Muscle layer of duodenum (tissue), 2 donors: ENCODE results near the gene CDKN3.
"Not testable (repeated sequence)": the region's sequence is repeated elsewhere in the genome, so short reads cannot be mapped to it uniquely, and the experiment has no call there.

Experiments used
- H3K27ac ChIP-seq: one replicate; pipeline ENCODE4 v1.7.0; 2013; ENCODE audit warnings: mild to moderate bottlenecking, low read length
- H3K27me3 ChIP-seq: one replicate; pipeline ENCODE4 v1.7.0; 2013; ENCODE audit warnings: low read depth, mild to moderate bottlenecking, control low read depth, low read length
- H3K36me3 ChIP-seq, 2 donors: one replicate each; pipeline ENCODE4 v1.7.0; 2013; ENCODE audit warnings: low read length in 2 of 2, control low read depth in 1 of 2, mild to moderate bottlenecking in 1 of 2; ENCODE audit not compliant: insufficient read depth in 2 of 2, control insufficient read depth in 1 of 2
- H3K4me1 ChIP-seq, 2 donors: one replicate each; pipeline ENCODE4 v1.7.0; 2013; ENCODE audit warnings: low read length in 2 of 2, mild to moderate bottlenecking in 2 of 2, control low read depth in 1 of 2, moderate library complexity in 1 of 2; ENCODE audit not compliant: insufficient read depth in 2 of 2, control insufficient read depth in 1 of 2
- H3K4me3 ChIP-seq, 2 donors: one replicate each; pipeline ENCODE4 v1.7.0; 2013; ENCODE audit warnings: low read length in 2 of 2, low read depth in 1 of 2, mild to moderate bottlenecking in 1 of 2
- H3K9me3 ChIP-seq, 2 donors: one replicate each; pipeline ENCODE4 v1.7.0; 2013; ENCODE audit warnings: low read length in 2 of 2, control low read depth in 1 of 2, mild to moderate bottlenecking in 1 of 2; ENCODE audit not compliant: control insufficient read depth in 1 of 2
- donor health status: healthy.

The CDKN3 gene

DNA sequence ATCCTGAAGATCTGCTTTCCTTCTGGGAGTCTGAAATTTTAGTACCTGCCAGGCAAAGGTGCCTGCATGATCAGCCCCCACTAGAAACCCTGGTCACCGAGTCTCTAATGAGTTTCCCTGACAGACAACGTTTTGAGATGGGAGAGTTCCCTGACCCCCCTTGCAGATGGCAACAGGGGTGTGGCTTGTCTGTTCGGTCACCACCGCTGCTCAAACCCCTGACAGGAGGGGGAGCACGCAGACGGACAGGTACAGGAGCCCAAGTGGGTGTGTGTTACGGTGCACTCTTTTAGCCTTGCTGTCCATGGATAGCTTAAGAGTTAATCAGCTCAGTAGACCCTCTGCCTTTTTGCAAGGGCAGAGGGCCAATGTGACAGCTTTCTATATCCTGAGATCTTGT is 19.3 kb upstream of the CDKN3 start:
- no peaks in the 10 kb centered on the region for H3K36me3 ChIP-seq
- no peak overlapping the region for H3K27ac ChIP-seq
- H3K4me3 ChIP-seq: no peak overlapping the region
- no peaks in the 10 kb centered on the region for H3K4me1 ChIP-seq
- H3K27me3 ChIP-seq: no peaks in the 10 kb centered on the region
- H3K9me3 ChIP-seq: no peaks in the 10 kb centered on the region

DNA sequence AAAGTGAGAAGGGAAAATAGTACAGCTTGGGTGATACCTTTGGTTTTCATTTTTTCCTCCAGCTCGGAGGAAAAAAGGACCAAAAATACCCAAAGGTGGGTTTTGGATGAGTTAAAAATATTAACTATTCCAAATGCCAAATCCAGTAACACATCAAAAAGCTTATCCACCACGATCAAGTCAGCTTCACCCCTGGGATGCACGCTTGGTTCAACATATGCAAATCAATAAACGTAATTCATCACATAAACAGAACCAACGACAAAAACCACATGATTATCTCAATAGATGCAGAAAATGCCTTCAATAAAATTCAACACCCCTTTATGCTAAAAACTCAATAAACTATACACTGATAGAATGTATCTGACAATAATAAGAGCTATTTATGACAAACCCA is 17.9 kb upstream of the CDKN3 start:
- H3K4me3 ChIP-seq, H3K9me3 ChIP-seq, H3K4me1 ChIP-seq, H3K27ac ChIP-seq, H3K36me3 ChIP-seq, H3K27me3 ChIP-seq: not testable (repeated sequence)

DNA sequence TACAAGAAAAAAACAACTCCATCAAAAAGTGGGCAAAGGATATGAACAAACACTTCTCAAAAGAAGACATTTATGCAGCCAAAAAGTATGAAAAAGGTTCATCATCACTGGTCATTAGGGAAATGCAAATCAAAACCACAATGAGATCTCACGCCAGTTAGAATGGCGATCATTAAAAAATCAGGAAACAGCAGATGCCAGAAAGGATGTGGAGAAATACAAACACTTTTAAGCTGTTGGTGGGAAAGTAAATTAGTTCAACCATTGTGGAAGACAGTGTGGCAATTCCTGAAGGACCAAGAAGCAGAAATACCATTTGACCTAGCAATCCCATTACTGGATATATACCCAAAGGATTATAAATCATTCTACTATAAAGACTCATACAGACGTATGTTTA is 16.2 kb upstream of the CDKN3 start:
- H3K27ac ChIP-seq, H3K27me3 ChIP-seq, H3K4me3 ChIP-seq, H3K36me3 ChIP-seq, H3K4me1 ChIP-seq, H3K9me3 ChIP-seq: not testable (repeated sequence)

DNA sequence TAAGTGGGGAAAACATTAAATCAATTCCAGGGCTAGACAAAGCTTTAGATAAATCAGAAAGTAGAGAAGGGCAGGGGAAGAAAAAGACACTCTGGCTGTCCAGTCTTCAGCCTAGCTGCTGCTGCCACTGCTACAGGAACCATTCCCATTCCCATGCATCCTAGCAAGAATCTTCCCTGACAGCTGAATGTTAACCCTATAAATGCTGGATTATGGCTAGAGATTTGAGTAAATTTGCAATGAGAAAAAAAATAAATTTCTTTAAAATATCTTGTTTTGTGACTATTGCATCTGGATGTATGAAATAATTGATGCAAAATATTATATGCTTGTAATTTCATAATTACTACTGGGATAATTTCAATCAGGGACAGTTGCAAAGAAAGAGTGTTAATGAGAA is 15.0 kb upstream of the CDKN3 start:
- Histone ChIP-seq H3K36me3 (no peaks in the 10 kb centered on the region), H3K27me3 (no peaks in the 10 kb centered on the region), H3K4me1 (no peaks in the 10 kb centered on the region), H3K27ac (no peak overlapping the region), H3K4me3 (no peak overlapping the region), H3K9me3 (no peaks in the 10 kb centered on the region)

DNA sequence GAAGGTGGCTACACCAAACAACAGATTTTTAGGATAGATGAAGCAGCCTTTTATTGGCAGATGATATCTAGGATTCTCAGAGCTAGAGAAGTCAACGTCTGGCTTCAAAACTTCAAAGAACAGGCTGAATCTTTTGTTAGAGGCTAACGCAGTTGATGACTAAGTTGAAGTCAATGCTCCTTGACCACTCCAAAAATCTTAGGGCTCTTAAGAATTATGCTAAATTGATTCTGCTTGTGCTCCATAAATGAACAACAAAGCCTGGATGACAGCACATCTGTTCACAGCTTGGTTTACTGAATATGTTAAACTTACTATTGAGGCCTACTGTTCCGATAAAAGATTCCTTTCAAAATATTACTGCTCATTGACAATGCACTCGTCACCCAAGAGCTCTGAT is 13.0 kb upstream of the CDKN3 start:
- H3K4me1 ChIP-seq: no peaks in the 10 kb centered on the region
- no peaks in the 10 kb centered on the region for H3K36me3 ChIP-seq
- no peaks in the 10 kb centered on the region for H3K9me3 ChIP-seq
- no peak overlapping the region for H3K4me3 ChIP-seq
- no peaks in the 10 kb centered on the region for H3K27me3 ChIP-seq
- no peak overlapping the region for H3K27ac ChIP-seq

DNA sequence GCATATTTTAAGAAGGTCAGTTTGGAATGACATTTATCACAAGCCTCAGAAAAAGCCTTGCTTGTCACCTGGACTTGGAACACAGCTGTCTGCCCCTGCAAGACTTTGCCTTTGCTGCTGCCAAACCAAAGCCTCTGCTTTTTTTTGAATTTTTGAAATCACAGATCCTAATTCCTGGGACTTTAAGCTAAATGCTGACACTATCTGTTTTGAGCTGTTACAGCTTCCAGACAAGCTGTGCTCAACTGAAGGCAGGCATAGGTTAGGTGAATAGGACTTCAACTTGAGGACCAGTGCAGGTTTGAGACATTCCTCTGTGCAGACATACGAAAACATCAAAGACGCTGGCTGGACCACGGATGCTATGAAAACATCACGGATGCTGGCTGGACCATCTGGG is 11.3 kb upstream of the CDKN3 start:
- Histone ChIP-seq H3K9me3 (no peaks in the 10 kb centered on the region), H3K4me1 (no peaks in the 10 kb centered on the region), H3K4me3 (no peak overlapping the region), H3K27ac (no peak overlapping the region), H3K27me3 (no peaks in the 10 kb centered on the region), H3K36me3 (no peaks in the 10 kb centered on the region)

DNA sequence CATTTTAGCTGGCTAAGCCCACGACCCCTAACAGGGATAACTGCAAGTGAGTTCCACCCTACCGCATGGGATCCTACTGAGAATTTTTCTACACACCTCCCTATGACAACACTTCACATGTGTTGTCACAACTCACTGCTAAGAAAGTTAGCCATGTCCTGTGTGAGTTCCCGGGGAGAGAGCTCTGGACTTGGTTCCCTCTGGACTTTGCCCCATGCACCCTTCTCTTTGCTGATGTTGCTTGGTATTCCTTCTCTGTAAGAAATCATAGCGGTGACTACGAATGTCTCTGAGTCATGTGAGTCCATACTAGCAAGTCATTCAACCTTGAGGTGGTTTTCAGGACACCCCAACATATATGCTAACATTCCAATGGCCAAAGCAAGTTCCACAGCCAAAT is 9.5 kb upstream of the CDKN3 start:
- H3K27me3 ChIP-seq: no peaks in the 10 kb centered on the region
- H3K36me3 ChIP-seq: no peaks in the 10 kb centered on the region
- no peaks in the 10 kb centered on the region for H3K9me3 ChIP-seq
- no peaks in the 10 kb centered on the region for H3K4me1 ChIP-seq
- H3K4me3 ChIP-seq: no peak overlapping the region
- H3K27ac ChIP-seq: no peak overlapping the region

DNA sequence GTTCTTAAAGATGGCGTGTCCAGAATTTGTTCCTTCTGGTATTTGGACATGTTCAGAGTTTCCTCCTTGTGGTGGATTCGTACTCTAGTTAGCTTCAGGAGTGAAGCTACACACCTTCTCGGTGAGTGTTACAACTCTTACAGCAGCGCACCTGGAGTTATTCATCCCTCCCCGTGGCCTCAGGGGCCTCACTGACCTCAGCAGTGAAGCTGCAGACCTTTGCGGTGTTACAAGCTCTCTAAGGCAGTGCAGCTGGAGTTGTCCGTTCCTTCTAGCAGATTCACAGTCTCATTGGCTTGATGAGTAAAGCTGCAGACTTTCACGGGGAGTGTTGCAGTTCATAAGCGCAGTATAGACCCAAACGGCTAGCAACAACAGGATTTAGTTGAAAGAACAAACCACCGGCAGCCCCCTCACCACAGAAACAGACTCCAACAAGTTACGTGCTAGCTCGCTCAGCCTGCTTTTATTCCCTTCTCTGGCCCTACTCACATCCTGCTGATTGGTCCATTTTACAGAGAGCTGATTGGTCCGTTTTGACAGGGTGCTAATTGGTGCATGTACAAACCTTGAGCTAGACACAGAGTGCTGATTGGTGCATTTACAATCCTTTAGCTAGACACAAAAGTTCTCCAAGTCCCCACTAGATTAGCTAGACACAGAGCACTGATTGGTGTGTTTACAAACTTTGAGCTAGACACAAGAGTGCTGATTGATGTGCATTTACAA is 4.5 kb upstream of the CDKN3 start:
- Histone ChIP-seq H3K27ac (no peak overlapping the region), H3K36me3 (no peaks in the 10 kb centered on the region), H3K9me3 (no peaks in the 10 kb centered on the region), H3K4me3 (no peak overlapping the region), H3K27me3 (no peaks in the 10 kb centered on the region), H3K4me1 (peaks cover 0 to 3% of the 10 kb centered on the region in 2 donors)

DNA sequence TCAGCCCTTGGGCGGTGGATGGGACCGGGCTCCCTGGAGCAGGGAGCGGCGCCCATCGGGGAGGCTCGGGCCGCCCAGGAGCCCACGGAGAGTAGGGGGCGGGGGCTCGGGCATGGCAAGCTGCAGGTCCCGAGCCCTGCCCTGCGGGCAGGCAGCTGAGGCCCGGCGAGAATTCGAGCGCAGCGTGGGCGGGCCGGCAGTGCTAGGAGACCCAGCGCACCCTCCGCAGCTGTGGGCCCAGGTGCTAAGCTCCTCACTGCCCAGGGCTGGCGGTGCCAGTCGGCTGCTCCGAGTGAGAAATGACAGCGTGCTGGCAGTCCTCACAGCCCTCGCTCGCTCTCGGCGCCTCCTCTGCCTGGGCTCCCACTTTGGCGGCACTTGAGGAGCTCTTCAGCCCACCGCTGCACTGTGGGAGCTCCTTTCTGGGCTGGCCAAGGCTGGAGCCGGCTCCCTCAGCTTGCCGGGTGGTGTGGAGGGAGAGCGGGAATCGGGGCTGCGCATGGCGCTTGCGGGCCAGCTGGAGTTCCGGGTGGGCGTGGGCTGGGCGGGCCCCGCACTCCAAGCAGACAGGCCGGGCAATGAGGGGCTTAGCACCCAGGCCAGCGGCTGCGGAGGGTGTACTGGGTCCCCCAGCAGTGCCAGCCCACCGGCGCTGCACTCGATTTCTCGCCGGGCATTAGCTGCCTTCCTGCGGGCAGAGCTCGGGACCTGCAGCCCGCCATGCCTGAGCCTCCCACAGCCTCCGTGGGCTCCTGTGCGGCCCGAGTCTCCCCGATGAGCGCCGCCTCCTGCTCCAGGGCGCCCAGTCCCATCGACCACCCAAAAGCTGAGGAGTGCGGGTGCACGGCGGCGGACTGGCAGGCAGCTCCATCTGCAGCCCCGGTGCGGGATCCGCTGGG is 3.6 kb upstream of the CDKN3 start:
- H3K36me3 ChIP-seq, H3K4me3 ChIP-seq, H3K27me3 ChIP-seq: not testable (repeated sequence)

DNA sequence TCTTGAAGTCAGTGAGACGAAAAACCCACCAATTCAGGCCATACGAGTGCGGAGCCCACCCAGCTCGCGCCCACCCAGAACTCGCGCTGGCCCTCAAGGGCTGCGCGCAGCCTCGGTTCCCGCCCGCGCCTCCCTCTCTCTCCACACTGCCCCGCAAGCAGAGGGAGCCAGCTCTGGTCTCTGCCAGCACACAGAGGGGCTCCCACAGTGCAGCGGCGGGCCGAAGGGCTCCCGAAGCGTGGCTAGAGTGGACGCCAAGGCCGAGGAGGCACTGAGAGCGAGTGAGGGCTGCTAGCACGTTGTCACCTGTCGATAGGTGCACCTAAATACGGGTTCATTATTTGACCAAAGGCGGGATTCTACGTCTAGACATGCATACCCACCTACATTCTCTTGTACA is 2.2 kb upstream of the CDKN3 start:
- Histone ChIP-seq H3K9me3 (no peaks in the 10 kb centered on the region), H3K27me3 (no peaks in the 10 kb centered on the region), H3K36me3 (no peaks in the 10 kb centered on the region), H3K4me1 (peaks cover 0 to 4% of the 10 kb centered on the region in 2 donors), H3K27ac (no peak overlapping the region), H3K4me3 (no peak overlapping the region)

More for the DNA sequence above, 3.6 kb upstream of the CDKN3 start:
- not testable (repeated sequence) for H3K4me1 ChIP-seq, H3K27ac ChIP-seq, H3K9me3 ChIP-seq

DNA sequence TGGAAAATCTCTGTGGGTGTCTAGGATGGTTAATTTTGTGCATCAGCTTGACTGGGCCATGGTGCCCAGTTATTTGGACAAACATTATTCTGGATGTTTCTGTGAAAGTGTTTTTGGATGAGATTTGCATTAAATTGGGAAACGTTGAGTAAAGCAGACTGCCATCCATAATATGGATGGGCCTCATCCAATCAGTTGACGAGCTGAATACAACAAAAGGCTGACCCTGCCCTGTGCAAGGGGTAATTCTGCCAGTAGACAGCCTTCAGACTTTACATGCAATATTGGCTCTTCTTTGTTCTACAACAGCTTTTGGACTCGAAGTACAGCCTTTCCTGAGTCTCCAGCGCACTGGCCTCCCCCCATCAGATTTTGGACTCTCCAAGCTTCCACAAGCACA is 1.5 kb upstream of the CDKN3 start:
- Histone ChIP-seq H3K4me3 (no peak overlapping the region), H3K4me1 (peaks cover 0 to 4% of the 10 kb centered on the region in 2 donors), H3K36me3 (no peaks in the 10 kb centered on the region), H3K27ac (no peak overlapping the region), H3K9me3 (no peaks in the 10 kb centered on the region), H3K27me3 (no peaks in the 10 kb centered on the region)
